Hematopoietic multipotent progenitor cell (in vitro differentiated cells): ENCODE data around the gene CGB8. TPM values are rescaled to one million over a fixed set of nuclear protein-coding genes. Genes with fewer than 3 reads are reported as not detected.

Experiments used
- DNase-seq, 3 donors: peaks; one replicate each; pipeline ENCODE4 v3.0.0-alpha.2; 2011 to 2015; ENCODE audit warnings: low read depth in 2 of 3, low spot score in 2 of 3
- small RNA-seq: library from RNA; depleted of rRNA; stranded (forward); fragments of <200 nt; gene quantifications from one replicate; pipeline ENCODE3, GENCODE V24; 2012
- total RNA-seq: library from RNA; depleted of rRNA; stranded (reverse); fragments of >200 nt; gene quantifications from one replicate; pipeline ENCODE4 v1.2.3, GENCODE V29; 2012

CGB8 gene
- total RNA-seq, 1 donor, result not detected

- DNase-seq, result no peak
These were observed 34.6 kb downstream of the CGB8 start for GRCh38 chr19:49014123-49014869.

- DNase-seq, result no peak
These were observed 37.7 kb downstream of the CGB8 start for GRCh38 chr19:49011194-49011593.

- no peak for DNase-seq
These were observed 38.5 kb downstream of the CGB8 start for GRCh38 chr19:49010453-49010852.

- DNase-seq, result no peak
These were observed 39.1 kb downstream of the CGB8 start for GRCh38 chr19:49009828-49010227.

- DNase-seq, result no peak
These were observed 42.0 kb downstream of the CGB8 start for GRCh38 chr19:49006905-49007304.

- no peak for DNase-seq
These were observed 43.8 kb downstream of the CGB8 start for GRCh38 chr19:49004964-49005614.

- no peak for DNase-seq
These were observed 44.8 kb downstream of the CGB8 start for GRCh38 chr19:49004133-49004532.

GRCh38 chr19:48999481-49000325 is 49.2 kb downstream of the CGB8 start:
- DNase-seq, result peak; percentile 30 to 75 (median 50)

- peak in 2 of 3 donors; percentile 52 to 66 for DNase-seq
These were observed 50.9 kb downstream of the CGB8 start for GRCh38 chr19:48997972-48998371.

Small RNA genes within 50 kb of the gene (small RNA-seq; reads per million reads assigned to genes)
- gene MIR6798 (not detected), gene RN7SL708P (not detected)

Other genes with a start within 250 kb of the CGB8 start
- gene BCAT2, start 238.1 kb downstream of the CGB8 start, total RNA-seq, result 41.7 TPM
- 2.4 TPM for gene HSD17B14, start 212.6 kb downstream of the CGB8 start, total RNA-seq
- gene PLEKHA4, start 180.5 kb downstream of the CGB8 start, total RNA-seq, result 10.8 TPM
- gene PPP1R15A, start 176.7 kb downstream of the CGB8 start, total RNA-seq, result 156 TPM
- gene TULP2, start 150.4 kb downstream of the CGB8 start, total RNA-seq, result under 0.01 TPM
- 235 TPM for gene NUCB1, start 148.8 kb downstream of the CGB8 start, total RNA-seq
- under 0.01 TPM for gene DHDH, start 115.4 kb downstream of the CGB8 start, total RNA-seq
- gene BAX, start 94.2 kb downstream of the CGB8 start, total RNA-seq, result 38.0 TPM
- 1,014 TPM for gene FTL, start 83.8 kb downstream of the CGB8 start, total RNA-seq
- 42.8 TPM for gene GYS1, start 55.8 kb downstream of the CGB8 start, total RNA-seq
- 318 TPM for gene RUVBL2, start 55.2 kb downstream of the CGB8 start, total RNA-seq
- not detected for gene LHB, start 32.0 kb downstream of the CGB8 start, total RNA-seq
- gene CGB3, start 24.8 kb downstream of the CGB8 start, total RNA-seq, result not detected
- gene CGB2, start 17.2 kb downstream of the CGB8 start, total RNA-seq, result not detected
- gene CGB1, start 12.2 kb downstream of the CGB8 start, total RNA-seq, result not detected
- gene CGB5, start 5.3 kb downstream of the CGB8 start, total RNA-seq, result not detected
- not detected for gene CGB7, start 8.6 kb upstream of the CGB8 start, total RNA-seq
- not detected for gene NTF4, start 15.7 kb upstream of the CGB8 start, total RNA-seq
- not detected for gene KCNA7, start 23.6 kb upstream of the CGB8 start, total RNA-seq
- 243 TPM for gene SNRNP70, start 36.3 kb upstream of the CGB8 start, total RNA-seq
- gene LIN7B, start 65.3 kb upstream of the CGB8 start, total RNA-seq, result 2.7 TPM
- gene C19orf73, start 70.0 kb upstream of the CGB8 start, total RNA-seq, result 7.0 TPM
- gene PPFIA3, start 70.4 kb upstream of the CGB8 start, total RNA-seq, result 3.5 TPM
- gene HRC, start 106.3 kb upstream of the CGB8 start, total RNA-seq, result not detected
- gene TRPM4, start 108.7 kb upstream of the CGB8 start, total RNA-seq, result 2.2 TPM